Neural cell (in vitro differentiated cells): ENCODE data around the gene PARL.

Source experiments
- TAF1 ChIP-seq: IDR thresholded peaks from 2 replicates; pipeline ENCODE4 v1.6.1; 2012; ENCODE audit warnings: low read depth
- TF ChIP-seq, protein P1 (sequence below): fragments of 450-650 bp; IDR thresholded peaks from 2 replicates; pipeline ENCODE4 v1.5.1; 2014; ENCODE audit warnings: antibody characterized with exemption, mild to moderate bottlenecking, moderate library complexity; ENCODE audit not compliant: poor library complexity, severe bottlenecking

DNA sequence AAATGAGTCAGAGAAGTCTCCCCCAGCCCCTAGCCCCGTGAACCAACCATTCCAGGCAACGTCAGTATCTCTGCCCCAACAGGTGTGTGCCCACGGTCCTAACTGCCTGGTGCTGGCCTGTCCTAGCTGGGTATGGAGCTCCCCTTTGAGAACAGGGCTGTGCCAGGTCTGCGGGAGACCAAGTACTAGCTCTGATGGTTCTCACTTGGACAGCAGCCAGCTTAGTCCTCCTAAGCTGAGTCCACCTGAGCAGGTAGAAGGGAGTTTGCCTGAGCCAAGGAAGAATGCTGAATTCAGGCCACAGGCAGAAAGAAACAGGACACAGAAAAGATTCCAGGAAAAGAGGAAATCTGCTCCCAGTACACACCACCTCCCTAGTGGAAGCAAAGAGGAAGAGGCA lies 33.1 kb upstream of the PARL start:
- TF ChIP-seq, protein P1, sequence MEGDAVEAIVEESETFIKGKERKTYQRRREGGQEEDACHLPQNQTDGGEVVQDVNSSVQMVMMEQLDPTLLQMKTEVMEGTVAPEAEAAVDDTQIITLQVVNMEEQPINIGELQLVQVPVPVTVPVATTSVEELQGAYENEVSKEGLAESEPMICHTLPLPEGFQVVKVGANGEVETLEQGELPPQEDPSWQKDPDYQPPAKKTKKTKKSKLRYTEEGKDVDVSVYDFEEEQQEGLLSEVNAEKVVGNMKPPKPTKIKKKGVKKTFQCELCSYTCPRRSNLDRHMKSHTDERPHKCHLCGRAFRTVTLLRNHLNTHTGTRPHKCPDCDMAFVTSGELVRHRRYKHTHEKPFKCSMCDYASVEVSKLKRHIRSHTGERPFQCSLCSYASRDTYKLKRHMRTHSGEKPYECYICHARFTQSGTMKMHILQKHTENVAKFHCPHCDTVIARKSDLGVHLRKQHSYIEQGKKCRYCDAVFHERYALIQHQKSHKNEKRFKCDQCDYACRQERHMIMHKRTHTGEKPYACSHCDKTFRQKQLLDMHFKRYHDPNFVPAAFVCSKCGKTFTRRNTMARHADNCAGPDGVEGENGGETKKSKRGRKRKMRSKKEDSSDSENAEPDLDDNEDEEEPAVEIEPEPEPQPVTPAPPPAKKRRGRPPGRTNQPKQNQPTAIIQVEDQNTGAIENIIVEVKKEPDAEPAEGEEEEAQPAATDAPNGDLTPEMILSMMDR = no peak
- TF ChIP-seq TAF1 = no peak
